HepG2 (cell line): ENCODE results near the gene FUCA1. TPM values are rescaled to one million over a fixed set of nuclear protein-coding genes. Genes with fewer than 3 reads are reported as not detected.

Experiments
- IKZF4 ChIP-seq: sonication (generic); formaldehyde crosslinking; IDR thresholded peaks from 2 replicates; pipeline ENCODE4 v1.5.1; 2020; ENCODE audit warnings: borderline replicate concordance, mild to moderate bottlenecking, low read depth, missing genetic modification reagents; ENCODE audit errors: not compliant biosample characterization
- NBN ChIP-seq: fragments of 450-650 bp; conservative IDR thresholded peaks from 2 replicates; pipeline ENCODE4 v1.6.1; 2017
- NONO ChIP-seq, 2 experiments: fragments of 450-650 bp in 1 of 2; sonication (generic) in 1 of 2; formaldehyde crosslinking in 1 of 2; IDR thresholded peaks in 1 of 2; conservative IDR thresholded peaks in 1 of 2; 2 replicates each; pipeline versions ENCODE4 v1.6.1 to v1.8.0; 2017 to 2022; ENCODE audit warnings: mild to moderate bottlenecking in 1 of 2, missing genetic modification reagents in 1 of 2, moderate library complexity in 1 of 2
- RXRB ChIP-seq: IDR thresholded peaks from 2 replicates; pipeline ENCODE4 v1.6.1; 2016; ENCODE audit warnings: borderline replicate concordance, missing genetic modification reagents, missing compliant biosample characterization
- ZBTB42 ChIP-seq: sonication (generic); formaldehyde crosslinking; IDR thresholded peaks from 2 replicates; pipeline ENCODE4 v1.5.0; 2020; ENCODE audit warnings: mild to moderate bottlenecking, missing genetic modification reagents
- ZNF205 ChIP-seq: IDR thresholded peaks from 2 replicates; pipeline ENCODE4 v1.6.1; 2018; ENCODE audit warnings: missing biosample characterization, missing genetic modification reagents
- ZNF230 ChIP-seq: sonication (generic); formaldehyde crosslinking; IDR thresholded peaks from 2 replicates; pipeline ENCODE4 v1.4.0; 2020; ENCODE audit warnings: mild to moderate bottlenecking, missing genetic modification reagents
- polyA plus RNA-seq, 8 experiments: library from polyadenylated mRNA; depleted of rRNA in 3 of 8; stranded (reverse) in 7 of 8; unstranded in 1 of 8; fragments of >200 nt; fragmentation: Illumina TruSeq in 4 of 8; extraction: Trizol in 4 of 8; gene quantifications; 2 replicates each; pipeline versions ENCODE4 v1.2.1 to v1.2.3, GENCODE V29; 2011 to 2016; ENCODE audit warnings: low read depth in 4 of 8, missing spikeins in 1 of 8, mixed read lengths in 1 of 8; ENCODE audit not compliant: insufficient read depth in 1 of 8
- total RNA-seq, 5 experiments: library from RNA; depleted of rRNA; stranded (reverse); fragments of >200 nt; fragmentation: Illumina TruSeq; extraction: Trizol; gene quantifications; 2 replicates each; pipeline ENCODE4 v1.2.3, GENCODE V29; 2016; ENCODE audit warnings: low read depth in 1 of 5
- TF ChIP-seq, protein P1 (sequence below): sonication (generic); formaldehyde crosslinking; IDR thresholded peaks from 2 replicates; pipeline ENCODE4 v1.5.1; 2020; ENCODE audit warnings: mild to moderate bottlenecking, missing genetic modification reagents, borderline replicate concordance
- TF ChIP-seq, protein P2 (sequence below): sonication (generic); formaldehyde crosslinking; IDR thresholded peaks from 2 replicates; pipeline ENCODE4 v1.5.0; 2020; ENCODE audit warnings: missing genetic modification reagents, mild to moderate bottlenecking, borderline replicate concordance
- TF ChIP-seq, protein P3 (sequence below): sonication (generic); formaldehyde crosslinking; IDR thresholded peaks from 2 replicates; pipeline ENCODE4 v1.4.0; 2020; ENCODE audit warnings: missing genetic modification reagents
- TF ChIP-seq, protein P4 (sequence below): sonication (generic); formaldehyde crosslinking; IDR thresholded peaks from 2 replicates; pipeline ENCODE4 v1.4.0; 2020; ENCODE audit warnings: missing genetic modification reagents

The FUCA1 gene
- total and polyA plus RNA-seq, 2 of the 13 experiments (the other 11 are each of a cell fraction or from before 2014, with no cell fraction given), result 32.7 to 33.6 TPM

DNA sequence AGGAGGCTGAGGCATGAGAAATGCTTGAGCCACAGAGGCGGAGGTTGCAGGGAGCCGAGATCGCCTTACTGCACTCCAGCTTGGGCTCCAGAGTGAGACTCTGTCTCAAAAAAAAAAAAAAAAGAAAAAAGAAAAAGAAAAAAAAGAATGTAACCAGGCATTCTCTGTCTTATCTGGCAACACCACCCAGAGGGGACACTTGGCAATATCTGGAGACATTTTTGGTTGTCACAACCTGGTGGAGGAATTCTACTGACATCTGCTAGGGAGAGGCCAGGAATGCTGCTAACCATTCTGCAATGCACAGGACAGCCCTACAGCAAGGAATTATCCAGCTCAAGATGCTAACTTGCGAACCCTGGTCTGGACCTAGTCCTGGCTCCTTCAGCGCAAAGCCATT is 47.4 kb upstream of the FUCA1 start (continued):
- TF ChIP-seq, protein P1, sequence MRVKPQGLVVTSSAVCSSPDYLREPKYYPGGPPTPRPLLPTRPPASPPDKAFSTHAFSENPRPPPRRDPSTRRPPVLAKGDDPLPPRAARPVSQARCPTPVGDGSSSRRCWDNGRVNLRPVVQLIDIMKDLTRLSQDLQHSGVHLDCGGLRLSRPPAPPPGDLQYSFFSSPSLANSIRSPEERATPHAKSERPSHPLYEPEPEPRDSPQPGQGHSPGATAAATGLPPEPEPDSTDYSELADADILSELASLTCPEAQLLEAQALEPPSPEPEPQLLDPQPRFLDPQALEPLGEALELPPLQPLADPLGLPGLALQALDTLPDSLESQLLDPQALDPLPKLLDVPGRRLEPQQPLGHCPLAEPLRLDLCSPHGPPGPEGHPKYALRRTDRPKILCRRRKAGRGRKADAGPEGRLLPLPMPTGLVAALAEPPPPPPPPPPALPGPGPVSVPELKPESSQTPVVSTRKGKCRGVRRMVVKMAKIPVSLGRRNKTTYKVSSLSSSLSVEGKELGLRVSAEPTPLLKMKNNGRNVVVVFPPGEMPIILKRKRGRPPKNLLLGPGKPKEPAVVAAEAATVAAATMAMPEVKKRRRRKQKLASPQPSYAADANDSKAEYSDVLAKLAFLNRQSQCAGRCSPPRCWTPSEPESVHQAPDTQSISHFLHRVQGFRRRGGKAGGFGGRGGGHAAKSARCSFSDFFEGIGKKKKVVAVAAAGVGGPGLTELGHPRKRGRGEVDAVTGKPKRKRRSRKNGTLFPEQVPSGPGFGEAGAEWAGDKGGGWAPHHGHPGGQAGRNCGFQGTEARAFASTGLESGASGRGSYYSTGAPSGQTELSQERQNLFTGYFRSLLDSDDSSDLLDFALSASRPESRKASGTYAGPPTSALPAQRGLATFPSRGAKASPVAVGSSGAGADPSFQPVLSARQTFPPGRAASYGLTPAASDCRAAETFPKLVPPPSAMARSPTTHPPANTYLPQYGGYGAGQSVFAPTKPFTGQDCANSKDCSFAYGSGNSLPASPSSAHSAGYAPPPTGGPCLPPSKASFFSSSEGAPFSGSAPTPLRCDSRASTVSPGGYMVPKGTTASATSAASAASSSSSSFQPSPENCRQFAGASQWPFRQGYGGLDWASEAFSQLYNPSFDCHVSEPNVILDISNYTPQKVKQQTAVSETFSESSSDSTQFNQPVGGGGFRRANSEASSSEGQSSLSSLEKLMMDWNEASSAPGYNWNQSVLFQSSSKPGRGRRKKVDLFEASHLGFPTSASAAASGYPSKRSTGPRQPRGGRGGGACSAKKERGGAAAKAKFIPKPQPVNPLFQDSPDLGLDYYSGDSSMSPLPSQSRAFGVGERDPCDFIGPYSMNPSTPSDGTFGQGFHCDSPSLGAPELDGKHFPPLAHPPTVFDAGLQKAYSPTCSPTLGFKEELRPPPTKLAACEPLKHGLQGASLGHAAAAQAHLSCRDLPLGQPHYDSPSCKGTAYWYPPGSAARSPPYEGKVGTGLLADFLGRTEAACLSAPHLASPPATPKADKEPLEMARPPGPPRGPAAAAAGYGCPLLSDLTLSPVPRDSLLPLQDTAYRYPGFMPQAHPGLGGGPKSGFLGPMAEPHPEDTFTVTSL (CRISPR knock-in tag), result no peak
- no peak for TF ChIP-seq IKZF4 (CRISPR knock-in tag)
- TF ChIP-seq, protein P2, sequence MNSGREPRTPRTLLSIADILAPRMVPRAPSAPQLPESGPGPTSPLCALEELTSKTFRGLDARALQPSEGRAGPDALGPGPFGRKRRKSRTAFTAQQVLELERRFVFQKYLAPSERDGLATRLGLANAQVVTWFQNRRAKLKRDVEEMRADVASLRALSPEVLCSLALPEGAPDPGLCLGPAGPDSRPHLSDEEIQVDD (CRISPR knock-in tag), result no peak
- TF ChIP-seq ZNF205, result no peak
- TF ChIP-seq ZNF230 (CRISPR knock-in tag), result no peak
- no peak for TF ChIP-seq NBN
- TF ChIP-seq, protein P3, sequence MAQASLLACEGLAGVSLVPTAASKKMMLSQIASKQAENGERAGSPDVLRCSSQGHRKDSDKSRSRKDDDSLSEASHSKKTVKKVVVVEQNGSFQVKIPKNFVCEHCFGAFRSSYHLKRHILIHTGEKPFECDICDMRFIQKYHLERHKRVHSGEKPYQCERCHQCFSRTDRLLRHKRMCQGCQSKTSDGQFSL (CRISPR knock-in tag), result no peak
- no peak for TF ChIP-seq RXRB (CRISPR knock-in tag)
- TF ChIP-seq ZBTB42 (CRISPR knock-in tag), result no peak
- TF ChIP-seq, protein P4, sequence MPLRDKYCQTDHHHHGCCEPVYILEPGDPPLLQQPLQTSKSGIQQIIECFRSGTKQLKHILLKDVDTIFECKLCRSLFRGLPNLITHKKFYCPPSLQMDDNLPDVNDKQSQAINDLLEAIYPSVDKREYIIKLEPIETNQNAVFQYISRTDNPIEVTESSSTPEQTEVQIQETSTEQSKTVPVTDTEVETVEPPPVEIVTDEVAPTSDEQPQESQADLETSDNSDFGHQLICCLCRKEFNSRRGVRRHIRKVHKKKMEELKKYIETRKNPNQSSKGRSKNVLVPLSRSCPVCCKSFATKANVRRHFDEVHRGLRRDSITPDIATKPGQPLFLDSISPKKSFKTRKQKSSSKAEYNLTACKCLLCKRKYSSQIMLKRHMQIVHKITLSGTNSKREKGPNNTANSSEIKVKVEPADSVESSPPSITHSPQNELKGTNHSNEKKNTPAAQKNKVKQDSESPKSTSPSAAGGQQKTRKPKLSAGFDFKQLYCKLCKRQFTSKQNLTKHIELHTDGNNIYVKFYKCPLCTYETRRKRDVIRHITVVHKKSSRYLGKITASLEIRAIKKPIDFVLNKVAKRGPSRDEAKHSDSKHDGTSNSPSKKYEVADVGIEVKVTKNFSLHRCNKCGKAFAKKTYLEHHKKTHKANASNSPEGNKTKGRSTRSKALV (CRISPR knock-in tag), result no peak
- no peak for TF ChIP-seq NONO (IDR thresholded peaks at IDR 0.05)
- TF ChIP-seq NONO (CRISPR knock-in tag; conservative IDR thresholded peaks at IDR 0.05), result no peak
